Kidney (tissue), 14 donors: Measurements from ENCODE around the gene SCGB3A1. TPM values are rescaled to one million over a fixed set of nuclear protein-coding genes. Genes with fewer than 3 reads are reported as not detected.

Experiments used
- DNase-seq, 5 donors: peaks; one replicate each; pipeline ENCODE4 v3.0.0-alpha.2; 2013 to 2020
- FAIRE-seq: peaks from 2 replicates; lab custom pipeline; 2012; peaks lifted over from hg19 to GRCh38; lab: Jason Lieb, UNC
- H3K27ac ChIP-seq, 2 donors: one replicate each; pipeline ENCODE4 v1.7.0; 2013; ENCODE audit warnings: low read depth in 2 of 2, low read length in 2 of 2, inconsistent platforms in 1 of 2
- H3K27me3 ChIP-seq: one replicate; pipeline ENCODE4 v1.7.1; 2013; ENCODE audit warnings: low read length, inconsistent platforms; ENCODE audit not compliant: control insufficient read depth, insufficient read depth
- H3K36me3 ChIP-seq, 3 donors: one replicate each; pipeline versions ENCODE4 v1.7.0 to v1.7.1; 2013; ENCODE audit warnings: low read length in 3 of 3, control low read depth in 1 of 3, inconsistent platforms in 1 of 3; ENCODE audit not compliant: insufficient read depth in 3 of 3, control insufficient read depth in 2 of 3
- H3K4me1 ChIP-seq, 3 donors: one replicate each; pipeline versions ENCODE4 v1.7.0 to v1.7.1; 2013; ENCODE audit warnings: low read length in 3 of 3, inconsistent platforms in 1 of 3, low read depth in 1 of 3; ENCODE audit not compliant: control insufficient read depth in 2 of 3, insufficient read depth in 2 of 3
- H3K4me3 ChIP-seq, 3 donors: one replicate each; pipeline versions ENCODE4 v1.7.0 to v1.8.1; 2013; ENCODE audit warnings: low read length in 3 of 3, control low read depth in 1 of 3, inconsistent platforms in 1 of 3
- H3K9ac ChIP-seq, 3 donors: one replicate each; pipeline versions ENCODE4 v1.7.0 to v1.7.1; 2013; ENCODE audit warnings: low read length in 3 of 3, control low read depth in 1 of 3, inconsistent platforms in 1 of 3
- H3K9me3 ChIP-seq, 3 donors: one replicate each; pipeline versions ENCODE4 v1.7.0 to v1.7.1; 2013; ENCODE audit warnings: low read length in 3 of 3, control low read depth in 1 of 3, inconsistent platforms in 1 of 3; ENCODE audit not compliant: control insufficient read depth in 2 of 3, insufficient read depth in 1 of 3
- intact Hi-C: fragments of 100-400 bp; cut with DNase I; formaldehyde crosslinking; loops from one replicate; pipeline ENCODE4 v1.11.1; 2022
- polyA plus RNA-seq: library from polyadenylated mRNA; stranded (reverse); fragments of 350-450 nt; fragmentation: Illumina TruSeq; extraction: RNeasy Lipid Tissue Mini Kit (QIAGEN cat#74804); gene quantifications from one replicate; pipeline ENCODE4 v1.2.3, GENCODE V29; 2014; ENCODE audit warnings: low read depth, low replicate concordance; ENCODE audit not compliant: insufficient read depth
- total RNA-seq: library from RNA; stranded (reverse); fragmentation: NEBNext Ultra II Directional; extraction: Animal tissue kit (Norgen Biotek cat#: 25700); gene quantifications from one replicate; pipeline ENCODE4 v1.2.1, GENCODE V29; 2021
- TF ChIP-seq, protein P1 (sequence below): IDR thresholded peaks from 3 replicates; pipeline ENCODE4 v1.5.1; 2012; ENCODE audit warnings: mild to moderate bottlenecking, moderate library complexity, borderline replicate concordance; ENCODE audit not compliant: insufficient read depth; ENCODE audit errors: extremely low read depth
- donor health status: control.
- donor health status: control.
- donor health status: control.
- donor health status: control.
- donor health status: control.
- donor health status: DM: yes; HTN: yes; CAD: no.
- donor health status: Normal renal cell carcinoma (clear cell type).

SCGB3A1 gene
- total and polyA plus RNA-seq, 2 donors from 2014 or later: 1.1 to 2.3 TPM

DNA sequence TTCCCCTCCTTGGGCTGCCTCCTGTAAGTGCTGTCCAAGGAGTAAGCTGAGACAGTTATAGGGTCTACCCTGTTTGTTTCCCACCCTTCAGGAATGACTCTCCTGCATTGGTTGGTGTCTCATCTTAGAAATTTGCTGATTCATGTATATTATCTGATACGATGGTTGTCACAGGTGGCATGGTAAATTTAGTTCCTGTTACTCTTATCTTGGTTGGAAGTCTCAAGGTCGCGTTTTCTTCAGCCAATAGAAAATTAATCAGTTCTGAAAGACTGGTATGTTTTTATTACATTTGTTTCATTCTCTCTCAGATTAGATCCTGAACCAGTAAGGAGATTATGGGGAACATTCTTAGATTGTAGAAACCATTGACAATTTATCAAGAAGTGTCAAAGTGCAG is 42.7 kb downstream of the SCGB3A1 start:
- Histone ChIP-seq H3K9me3 (no peaks in the 10 kb centered on the region), H3K27ac (no peak overlapping the region), H3K9ac (no peak overlapping the region), H3K4me1 (no peaks in the 10 kb centered on the region), H3K27me3 (no peaks in the 10 kb centered on the region), H3K36me3 (peaks cover 0 to 15% (median 4%) of the 10 kb centered on the region in 3 donors), H3K4me3 (no peak overlapping the region)
- FAIRE-seq: no peak
- TF ChIP-seq, protein P1, sequence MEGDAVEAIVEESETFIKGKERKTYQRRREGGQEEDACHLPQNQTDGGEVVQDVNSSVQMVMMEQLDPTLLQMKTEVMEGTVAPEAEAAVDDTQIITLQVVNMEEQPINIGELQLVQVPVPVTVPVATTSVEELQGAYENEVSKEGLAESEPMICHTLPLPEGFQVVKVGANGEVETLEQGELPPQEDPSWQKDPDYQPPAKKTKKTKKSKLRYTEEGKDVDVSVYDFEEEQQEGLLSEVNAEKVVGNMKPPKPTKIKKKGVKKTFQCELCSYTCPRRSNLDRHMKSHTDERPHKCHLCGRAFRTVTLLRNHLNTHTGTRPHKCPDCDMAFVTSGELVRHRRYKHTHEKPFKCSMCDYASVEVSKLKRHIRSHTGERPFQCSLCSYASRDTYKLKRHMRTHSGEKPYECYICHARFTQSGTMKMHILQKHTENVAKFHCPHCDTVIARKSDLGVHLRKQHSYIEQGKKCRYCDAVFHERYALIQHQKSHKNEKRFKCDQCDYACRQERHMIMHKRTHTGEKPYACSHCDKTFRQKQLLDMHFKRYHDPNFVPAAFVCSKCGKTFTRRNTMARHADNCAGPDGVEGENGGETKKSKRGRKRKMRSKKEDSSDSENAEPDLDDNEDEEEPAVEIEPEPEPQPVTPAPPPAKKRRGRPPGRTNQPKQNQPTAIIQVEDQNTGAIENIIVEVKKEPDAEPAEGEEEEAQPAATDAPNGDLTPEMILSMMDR: no peak
- intact Hi-C loops: no loop called here
- no peak for DNase-seq

DNA sequence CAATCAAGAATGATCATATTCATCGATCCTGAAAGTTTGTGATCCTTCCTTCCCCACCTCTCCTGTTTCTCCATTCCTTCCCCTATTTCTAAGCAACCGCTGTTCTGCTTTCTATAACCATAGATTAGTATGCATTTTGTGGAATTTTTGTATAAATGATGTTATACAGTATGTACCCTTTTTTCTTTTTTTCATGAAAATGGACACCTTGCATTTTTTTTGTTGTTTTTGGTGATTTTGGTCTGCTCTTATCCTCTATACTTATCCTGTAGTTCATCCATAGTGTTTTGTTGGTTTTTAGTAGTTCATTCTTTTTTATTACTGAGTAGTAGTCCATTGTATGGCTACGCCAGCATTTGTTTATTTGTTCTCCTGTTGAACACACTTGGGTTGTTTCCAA is 46.1 kb downstream of the SCGB3A1 start:
- Histone ChIP-seq H3K9me3 (no peaks in the 10 kb centered on the region), H3K4me3 (no peak overlapping the region), H3K36me3 (no peaks in the 10 kb centered on the region), H3K27ac (no peak overlapping the region), H3K4me1 (no peaks in the 10 kb centered on the region), H3K9ac (no peak overlapping the region), H3K27me3 (no peaks in the 10 kb centered on the region)
- FAIRE-seq: no peak
- TF ChIP-seq, protein P1: no peak
- DNase-seq: no peak
- intact Hi-C loops: no loop called here

DNA sequence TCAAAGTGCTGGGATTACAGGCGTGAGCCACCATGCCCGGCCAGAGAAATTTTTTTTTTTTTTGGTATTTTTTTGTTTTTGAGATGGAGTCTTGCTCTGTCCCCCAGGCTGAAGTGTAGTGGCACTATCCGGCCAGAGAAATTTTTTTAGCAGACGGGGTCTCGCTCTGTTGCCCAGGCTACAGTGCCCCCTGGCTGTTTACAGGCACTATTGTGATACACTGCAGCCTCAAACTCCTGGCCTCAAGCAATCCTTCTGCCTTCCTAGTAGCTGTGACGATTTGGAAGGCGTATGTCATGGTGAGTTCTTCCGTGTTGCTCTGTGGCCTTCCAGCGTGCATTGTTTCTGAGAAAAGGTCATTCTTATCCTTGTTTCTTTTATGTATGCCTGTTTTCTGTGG is 49.6 kb downstream of the SCGB3A1 start:
- no peak overlapping the region for H3K4me3 ChIP-seq
- no peaks in the 10 kb centered on the region for H3K4me1 ChIP-seq
- TF ChIP-seq, protein P1: no peak
- no peak overlapping the region for H3K9ac ChIP-seq
- H3K27me3 ChIP-seq: no peaks in the 10 kb centered on the region
- no peaks in the 10 kb centered on the region for H3K9me3 ChIP-seq
- no peak overlapping the region for H3K27ac ChIP-seq
- FAIRE-seq: no peak
- no peaks in the 10 kb centered on the region for H3K36me3 ChIP-seq
- intact Hi-C loops: no loop called here
- DNase-seq: no peak

Other genes with a start within 250 kb of the SCGB3A1 start
- gene GFPT2, start 238.2 kb downstream of the SCGB3A1 start, total RNA-seq: 15.9 TPM
- gene GFPT2, start 238.2 kb downstream of the SCGB3A1 start, polyA plus RNA-seq: 2.7 TPM
- gene CNOT6, start 97.1 kb downstream of the SCGB3A1 start, total RNA-seq: 25.7 TPM
- 5.9 TPM for gene CNOT6, start 97.1 kb downstream of the SCGB3A1 start, polyA plus RNA-seq
- 29.4 TPM for gene FLT4, start 58.1 kb upstream of the SCGB3A1 start, total RNA-seq
- 6.9 TPM for gene FLT4, start 58.1 kb upstream of the SCGB3A1 start, polyA plus RNA-seq
- gene OR2Y1, start 148.6 kb upstream of the SCGB3A1 start, total RNA-seq: not detected
- gene OR2Y1, start 148.6 kb upstream of the SCGB3A1 start, polyA plus RNA-seq: not detected
- gene MGAT1, start 211.3 kb upstream of the SCGB3A1 start, total RNA-seq: 132 TPM
- gene MGAT1, start 211.3 kb upstream of the SCGB3A1 start, polyA plus RNA-seq: 73.3 TPM